GM19193 (cell line): ENCODE results near the gene RNF103.

ENCODE experiments used
- POLR2A ChIP-seq: IDR thresholded peaks from 4 replicates; pipeline ENCODE4 v1.6.1; 2011; ENCODE audit not compliant: insufficient read depth, insufficient read length; ENCODE audit errors: extremely low read depth

Gene RNF103

GRCh38 chr2:86633155-86633651 lies 9.5 kb upstream of the RNF103 start:
- TF ChIP-seq POLR2A = no peak

- no peak for TF ChIP-seq POLR2A
These were observed 9.0 kb upstream of the RNF103 start for GRCh38 chr2:86632672-86633071.

- TF ChIP-seq POLR2A = no peak
These were observed 8.3 kb upstream of the RNF103 start for GRCh38 chr2:86631846-86632485.

- no peak for TF ChIP-seq POLR2A
These were observed 4.4 kb upstream of the RNF103 start for GRCh38 chr2:86628091-86628522.

GRCh38 chr2:86627550-86627949 lies 3.9 kb upstream of the RNF103 start:
- TF ChIP-seq POLR2A = no peak

GRCh38 chr2:86625096-86625495 lies 1.4 kb upstream of the RNF103 start:
- no peak for TF ChIP-seq POLR2A

GRCh38 chr2:86624267-86624547 lies 542 bp upstream of the RNF103 start:
- no peak for TF ChIP-seq POLR2A

- no peak for TF ChIP-seq POLR2A
These were observed 597 bp downstream of the RNF103 start for GRCh38 chr2:86623043-86623493.

- TF ChIP-seq POLR2A = no peak
These were observed 1.1 kb downstream of the RNF103 start for GRCh38 chr2:86622519-86623042.

- no peak for TF ChIP-seq POLR2A
These were observed 2.3 kb downstream of the RNF103 start for GRCh38 chr2:86621280-86621943.

- no peak for TF ChIP-seq POLR2A
These were observed 5.9 kb downstream of the RNF103 start for GRCh38 chr2:86617738-86618137.

GRCh38 chr2:86617153-86617552 lies 6.5 kb downstream of the RNF103 start:
- TF ChIP-seq POLR2A = no peak

- TF ChIP-seq POLR2A = no peak
These were observed 7.2 kb downstream of the RNF103 start for GRCh38 chr2:86616502-86616901.

- no peak for TF ChIP-seq POLR2A
These were observed 8.1 kb downstream of the RNF103 start for GRCh38 chr2:86615596-86615995.

GRCh38 chr2:86613515-86613914 lies 10.2 kb downstream of the RNF103 start:
- TF ChIP-seq POLR2A = no peak

GRCh38 chr2:86610871-86611270 lies 12.8 kb downstream of the RNF103 start:
- no peak for TF ChIP-seq POLR2A
